Activated CD8-positive, alpha-beta memory T cell treated with anti-CD3 and anti-CD28 coated beads for 1 hour (primary cell): ENCODE data around the gene ELP2.
A peak's percentile ranks its signal among the peaks of the same experiment; 100 is the strongest.
"Not testable (repeated sequence)": the region's sequence is repeated elsewhere in the genome, so short reads cannot be mapped to it uniquely, and the experiment has no call there.

Experiments used
- DNase-seq, 2 donors: peaks; one replicate each; pipeline ENCODE4 v3.0.0-alpha.2; 2020; ENCODE audit warnings: low read depth in 1 of 2; ENCODE audit errors: extremely low read depth in 1 of 2

The ELP2 gene

GRCh38 chr18:36129300-36130038, at the start of gene ELP2, which contains the start of gene SLC39A6:
TSS of gene ELP2 (plus strand) at chr18:36129899. CDS start at chr18:36129934, 35 bp downstream.
TSS of gene SLC39A6 (minus strand) at chr18:36129340. CDS start at chr18:36127007, 2,333 bp downstream.
- DNase-seq: peak; percentile 82 to 95

GRCh38 chr18:36081118-36081517, 48.6 kb upstream of the ELP2 start:
- DNase-seq: not testable (repeated sequence)

GRCh38 chr18:36083729-36084128, 46.0 kb upstream of the ELP2 start:
- no peak for DNase-seq

- no peak for DNase-seq
Observed at GRCh38 chr18:36085195-36085594, 44.5 kb upstream of the ELP2 start.

GRCh38 chr18:36086186-36086585, 43.5 kb upstream of the ELP2 start:
- DNase-seq: no peak

GRCh38 chr18:36088256-36088655, 41.4 kb upstream of the ELP2 start:
- no peak for DNase-seq

- DNase-seq: no peak
Observed at GRCh38 chr18:36089001-36089400, 40.7 kb upstream of the ELP2 start.

GRCh38 chr18:36092116-36092515, 37.6 kb upstream of the ELP2 start:
- not testable (repeated sequence) for DNase-seq

- DNase-seq: no peak
Observed at GRCh38 chr18:36094431-36094830, 35.3 kb upstream of the ELP2 start.

GRCh38 chr18:36095936-36096519, 33.7 kb upstream of the ELP2 start:
- no peak for DNase-seq

GRCh38 chr18:36096955-36097354, 32.7 kb upstream of the ELP2 start:
- no peak for DNase-seq

GRCh38 chr18:36099311-36099710, 30.4 kb upstream of the ELP2 start:
- DNase-seq: no peak

GRCh38 chr18:36101943-36102342, 27.8 kb upstream of the ELP2 start:
- no peak for DNase-seq

- DNase-seq: no peak
Observed at GRCh38 chr18:36104749-36105148, 24.9 kb upstream of the ELP2 start.

- no peak for DNase-seq
Observed at GRCh38 chr18:36107477-36107876, 22.2 kb upstream of the ELP2 start.

GRCh38 chr18:36108196-36108595, 21.5 kb upstream of the ELP2 start:
- no peak for DNase-seq

- no peak for DNase-seq
Observed at GRCh38 chr18:36108601-36109000, 21.1 kb upstream of the ELP2 start.

- DNase-seq: no peak
Observed at GRCh38 chr18:36109737-36110136, 20.0 kb upstream of the ELP2 start.

- DNase-seq: no peak
Observed at GRCh38 chr18:36112302-36112701, 17.4 kb upstream of the ELP2 start.

GRCh38 chr18:36114251-36114650, 15.4 kb upstream of the ELP2 start:
- DNase-seq: no peak

GRCh38 chr18:36114738-36115137, 15.0 kb upstream of the ELP2 start:
- DNase-seq: no peak

GRCh38 chr18:36116771-36117170, 12.9 kb upstream of the ELP2 start:
- not testable (repeated sequence) for DNase-seq
